Measurements from ENCODE around the gene PDE4B.

PDE4B gene

GRCh38 chr1:66207484-66207883 lies 414.8 kb downstream of the PDE4B start:
- no peak for DNase-seq

DNA sequence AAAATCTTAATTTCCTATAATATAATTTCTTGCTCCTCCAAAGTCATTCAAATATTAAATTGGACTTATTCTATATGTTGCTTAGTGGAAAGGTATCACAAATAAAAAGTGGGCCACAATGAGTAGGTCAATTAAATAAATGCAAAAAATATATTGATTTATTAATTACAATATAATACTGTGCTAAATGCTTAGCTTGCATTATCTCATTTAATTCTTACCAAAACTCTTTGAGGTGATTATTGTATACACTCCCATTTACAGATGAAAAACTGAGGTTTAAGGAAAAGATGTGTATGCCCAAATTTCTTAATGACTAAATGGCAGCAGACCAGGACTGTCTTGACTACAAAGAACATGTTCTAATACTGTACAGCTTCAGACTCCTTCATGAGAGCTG lies 415.9 kb downstream of the PDE4B start:
- no peak for DNase-seq

DNA sequence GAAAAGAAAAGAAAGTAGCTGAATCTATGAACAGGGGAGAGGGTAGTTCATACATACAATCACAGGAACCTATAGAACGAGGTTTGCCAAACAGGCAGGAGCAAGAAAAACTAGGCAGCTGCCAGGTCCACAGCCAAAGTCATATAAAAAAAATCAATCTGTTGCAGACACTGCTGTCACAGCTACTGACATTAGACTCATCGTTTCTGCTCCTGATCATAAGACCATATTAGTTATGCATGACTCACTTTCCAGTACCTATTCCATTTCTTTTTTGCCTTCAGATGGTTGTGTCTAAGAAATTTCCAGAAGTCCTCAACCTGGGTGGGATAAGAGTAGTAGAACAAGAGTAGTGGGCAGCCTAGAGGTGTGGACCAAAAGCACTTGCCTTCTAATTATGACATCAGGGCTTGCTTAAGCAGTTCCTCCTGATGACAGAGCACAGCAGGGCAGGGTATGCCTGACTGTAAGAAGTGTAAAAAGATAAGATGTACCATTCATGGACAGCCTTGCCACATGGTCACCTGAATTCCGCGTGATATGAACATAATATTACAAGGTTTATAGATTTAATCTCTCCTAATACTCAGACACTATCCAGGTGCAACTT lies 418.0 kb downstream of the PDE4B start:
- no peak for DNase-seq

DNA sequence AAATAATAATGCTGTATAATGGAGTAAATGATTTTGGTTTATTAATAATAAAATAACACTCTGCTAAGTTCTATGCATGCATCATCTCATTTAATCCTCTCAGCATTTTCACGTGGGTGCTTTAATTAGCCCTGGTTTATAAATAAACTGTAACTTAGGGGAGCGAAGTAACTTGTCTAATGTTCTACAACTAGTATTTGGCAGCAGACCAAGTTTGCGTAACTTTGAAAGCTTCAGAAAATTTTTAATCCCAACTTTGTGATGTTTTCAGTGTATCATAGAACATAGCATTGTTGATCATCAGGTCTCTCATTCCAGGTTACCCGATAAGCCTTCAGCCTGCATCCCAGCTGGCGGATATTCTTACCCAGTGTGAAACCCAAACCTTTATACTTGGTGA lies 418.8 kb downstream of the PDE4B start:
- no peak for DNase-seq

- no peak for DNase-seq
Observed at GRCh38 chr1:66213491-66213890, 420.8 kb downstream of the PDE4B start.

DNA sequence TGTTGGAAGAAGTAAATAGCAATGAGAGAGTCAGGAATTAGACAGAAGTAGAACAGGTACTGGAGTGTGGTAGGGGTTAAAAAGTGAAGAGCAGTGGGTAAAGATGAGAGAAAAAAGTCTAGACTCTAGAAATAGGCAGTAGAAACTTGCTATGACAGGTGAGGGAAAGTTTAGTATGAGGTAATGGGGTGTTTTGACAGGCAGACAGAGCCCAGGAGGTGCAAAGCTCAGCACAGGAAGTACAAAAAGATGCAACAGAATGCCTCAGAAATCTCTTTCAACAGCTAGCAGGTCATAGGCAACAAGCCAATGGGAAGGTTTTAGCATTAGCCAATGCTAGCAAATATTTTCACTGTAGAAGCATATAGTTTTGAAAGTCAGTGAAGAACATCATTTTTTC lies 422.2 kb downstream of the PDE4B start:
- DNase-seq = peak; percentile 36

DNA sequence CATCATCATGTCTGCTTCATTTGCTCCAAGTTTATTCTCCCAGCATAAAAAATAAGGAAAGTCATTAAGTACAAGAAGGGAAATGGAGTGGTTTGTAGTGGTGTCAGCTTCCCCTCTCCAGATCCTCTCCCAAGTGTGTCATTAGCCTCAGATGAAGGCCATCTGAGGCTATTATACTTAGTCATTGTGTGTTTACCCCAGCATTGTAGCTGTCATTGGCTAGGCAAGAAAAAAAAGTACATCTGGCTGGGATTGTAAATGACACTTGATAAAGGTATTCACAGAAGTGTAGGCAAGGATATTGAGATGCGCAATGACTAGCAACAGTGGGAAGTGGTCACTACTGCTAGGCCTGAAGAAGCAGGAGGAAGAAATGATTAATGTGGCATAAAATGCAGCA lies 424.3 kb downstream of the PDE4B start:
- DNase-seq = no peak

DNA sequence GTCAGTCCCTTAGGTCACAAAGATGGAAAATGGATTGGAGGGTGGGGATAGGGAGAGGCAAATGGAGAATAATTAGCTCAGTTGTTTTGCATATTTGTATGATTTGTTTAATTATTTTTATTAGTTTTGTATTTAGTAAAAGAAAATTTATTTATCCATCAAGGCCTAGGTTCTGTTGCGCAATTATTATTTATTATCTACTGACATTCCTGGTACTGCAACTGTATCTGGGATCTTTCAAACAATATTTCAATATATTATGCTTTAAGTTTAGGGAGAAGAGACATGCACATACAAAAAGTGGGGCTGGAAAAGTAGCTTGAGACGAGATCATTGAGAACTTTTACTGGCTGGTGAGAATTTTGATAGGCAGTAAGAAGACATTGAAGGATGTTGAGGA lies 424.9 kb downstream of the PDE4B start:
- DNase-seq = no peak

- no peak for DNase-seq
Observed at GRCh38 chr1:66220477-66220876, 427.8 kb downstream of the PDE4B start.

- no peak for DNase-seq
Observed at GRCh38 chr1:66223681-66224080, 431.0 kb downstream of the PDE4B start.

DNA sequence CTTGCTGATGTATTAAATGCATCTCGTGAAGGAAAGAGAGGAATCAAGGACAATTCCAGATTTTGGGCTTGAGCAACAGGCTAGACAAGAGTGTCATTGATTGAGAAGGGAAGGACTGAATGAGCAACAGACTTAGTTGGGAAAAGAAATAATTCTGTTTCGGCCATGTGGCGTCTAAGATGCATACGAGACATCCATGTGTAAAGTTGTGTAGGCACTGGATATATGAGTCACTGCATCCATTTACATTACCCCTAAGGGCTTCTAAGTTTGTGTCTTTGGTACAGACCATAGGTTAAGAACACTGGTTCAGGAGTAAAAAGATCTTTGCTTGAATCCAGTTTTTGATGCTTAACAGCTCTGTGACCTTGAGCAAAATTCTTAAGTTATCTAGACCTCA lies 434.3 kb downstream of the PDE4B start:
- no peak for DNase-seq

DNA sequence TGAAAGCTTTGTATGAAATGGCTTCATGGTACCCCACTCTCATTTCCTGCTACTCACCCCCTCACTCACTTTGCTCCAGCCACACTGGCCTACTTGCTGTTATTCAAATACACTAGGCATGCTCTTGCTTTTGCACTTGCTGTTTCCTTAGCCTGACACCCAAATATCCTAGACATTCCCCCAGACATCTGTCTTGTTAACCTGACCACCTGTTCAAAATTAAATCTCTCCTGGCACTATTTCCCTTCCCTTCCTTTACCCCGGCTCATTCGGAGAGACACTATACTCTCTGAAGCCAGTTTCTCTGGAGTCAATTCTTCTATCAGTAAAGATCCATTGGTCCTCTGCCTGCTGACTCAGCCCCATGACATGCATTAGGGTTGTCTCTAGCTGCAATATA lies 435.3 kb downstream of the PDE4B start:
- no peak for DNase-seq

GRCh38 chr1:66231217-66231616 lies 438.5 kb downstream of the PDE4B start:
- no peak for DNase-seq

DNA sequence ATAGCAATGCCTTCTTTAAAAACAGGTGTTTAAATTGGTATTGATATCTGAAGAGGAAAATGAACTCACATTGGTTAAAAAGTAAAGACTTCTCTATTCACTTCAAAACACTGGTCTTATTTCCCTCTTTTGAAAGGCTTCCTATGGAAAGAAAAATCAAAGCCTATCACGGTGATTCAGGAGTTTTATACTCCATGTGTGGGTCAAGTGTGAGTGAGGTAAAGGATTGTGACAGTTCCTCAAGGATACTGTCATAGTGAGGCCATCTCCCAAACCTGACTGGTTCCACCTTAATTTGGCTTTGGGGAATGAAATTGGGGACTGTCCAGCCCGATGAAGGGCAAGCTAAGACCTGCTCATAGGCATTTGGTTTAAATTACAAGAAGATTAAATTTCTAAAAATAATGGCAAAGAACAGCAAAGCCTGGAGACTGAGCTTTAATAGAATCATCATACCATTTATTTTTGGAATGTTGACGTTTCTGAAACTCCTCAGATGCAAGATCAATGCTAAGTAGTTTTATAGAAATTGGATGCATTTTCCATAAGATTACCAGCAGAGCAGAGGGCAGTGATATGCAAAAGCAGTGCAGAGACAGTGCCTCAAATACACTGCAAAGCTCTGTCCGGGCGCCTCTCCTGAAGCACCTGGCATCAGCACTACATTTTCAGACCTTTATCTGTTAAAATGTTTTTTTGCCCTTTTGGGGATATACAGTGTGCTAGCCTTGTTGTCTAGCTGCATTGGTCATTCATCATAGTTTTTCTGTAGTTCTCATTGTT lies 439.2 kb downstream of the PDE4B start:
- DNase-seq = no peak

DNA sequence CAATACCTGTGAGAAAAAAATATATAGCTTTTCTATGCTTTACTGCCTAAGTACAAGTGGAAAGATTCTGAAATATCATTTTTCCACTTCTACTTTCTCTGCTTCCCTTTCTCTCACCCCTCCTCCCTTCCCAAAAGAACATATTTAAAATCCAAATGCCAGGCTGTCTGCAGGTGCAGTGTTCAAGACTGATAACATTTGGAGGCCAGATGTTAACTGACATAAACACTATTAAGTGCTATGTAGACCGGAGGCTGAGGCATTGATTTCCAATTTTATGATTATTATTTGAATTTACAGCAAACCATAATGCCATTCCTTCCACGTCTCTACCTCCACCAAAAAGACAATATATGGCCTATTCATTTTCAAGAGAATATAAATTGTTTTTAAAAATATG lies 444.3 kb downstream of the PDE4B start:
- DNase-seq = no peak

DNA sequence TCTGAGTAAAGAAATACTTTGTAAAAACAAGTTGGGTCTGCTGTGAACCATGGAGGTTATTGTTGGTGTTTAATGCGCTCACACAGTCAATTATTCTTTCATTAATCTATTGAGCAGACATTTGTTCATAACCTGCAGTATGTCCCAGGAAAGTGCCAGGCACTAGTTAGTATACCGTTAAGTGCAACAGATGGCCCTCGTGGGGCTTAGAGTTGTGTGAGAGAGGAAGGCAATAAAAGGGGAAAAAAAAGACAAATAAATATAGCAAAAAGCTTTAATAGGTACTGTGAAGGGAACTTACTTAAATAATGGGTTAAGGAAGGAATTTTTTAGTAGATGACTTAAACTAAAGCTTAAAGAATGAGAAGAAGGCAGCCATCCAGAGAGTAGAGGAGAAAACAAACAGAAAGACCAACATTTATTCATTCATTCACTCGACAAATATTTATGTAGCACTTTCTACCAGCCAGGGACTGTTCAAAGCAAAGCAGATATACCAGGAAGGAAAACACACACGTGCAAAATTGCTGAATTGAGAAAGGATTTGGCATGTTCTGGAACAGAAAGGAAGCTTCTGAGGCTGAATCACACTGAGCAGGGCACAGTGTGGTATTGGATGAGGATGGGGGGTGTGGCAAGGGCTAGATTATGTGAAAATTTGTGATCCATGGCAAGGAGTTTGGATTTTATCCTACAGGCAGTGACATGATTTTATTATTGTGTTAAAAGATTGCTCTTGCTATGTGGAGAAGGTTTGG lies 445.2 kb downstream of the PDE4B start:
- DNase-seq = no peak

DNA sequence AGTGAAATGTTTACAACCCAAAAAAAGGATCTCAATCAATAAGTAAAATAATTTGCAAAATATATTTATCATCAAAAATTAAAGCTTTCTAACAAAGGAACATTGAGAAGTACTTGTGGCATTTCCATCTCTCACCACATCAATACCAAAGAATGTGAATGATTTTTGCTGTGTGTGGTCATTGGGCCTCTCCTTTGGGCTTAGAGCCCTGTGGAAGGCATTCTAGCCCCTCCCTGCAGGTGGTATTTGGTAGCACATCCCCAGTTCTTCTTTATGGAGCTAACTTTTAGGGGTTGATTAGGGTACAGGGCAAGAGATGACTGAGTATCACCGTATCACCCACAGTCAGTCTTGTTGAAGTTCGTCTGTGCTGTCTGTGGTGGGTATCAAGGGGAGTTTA lies 447.1 kb downstream of the PDE4B start:
- no peak for DNase-seq

- DNase-seq = no peak
Observed at GRCh38 chr1:66240491-66241484, 448.1 kb downstream of the PDE4B start.

- peak; percentile 73 for DNase-seq
Observed at GRCh38 chr1:66242646-66243547, 450.2 kb downstream of the PDE4B start.

GRCh38 chr1:66243548-66244130 lies 450.9 kb downstream of the PDE4B start:
- DNase-seq = no peak

GRCh38 chr1:66244429-66244828 lies 451.7 kb downstream of the PDE4B start:
- DNase-seq = no peak
